ENCODE measurements around the gene SYNE2.

Gene SYNE2

GRCh38 chr14:64114166-64114565, 261.4 kb downstream of the SYNE2 start:
- DNase-seq (ENCODE audit: low read depth in 1 of 2, low spot score in 1 of 2) = peak; percentile 2 to 8
- TF ChIP-seq POLR2AphosphoS5 (IDR thresholded peaks at IDR 0.05; ENCODE audit: low read depth) (no peak), REST (IDR thresholded peaks at IDR 0.05; ENCODE audit: insufficient replicate concordance, low read depth) (no peak), SPI1 (IDR thresholded peaks at IDR 0.05; ENCODE audit: borderline replicate concordance, low read depth) (no peak), CTCF (IDR thresholded peaks at IDR 0.05; ENCODE audit: insufficient read depth, low read length) (no peak), GABPA (IDR thresholded peaks at IDR 0.05; ENCODE audit: low read depth) (no peak)
- Histone ChIP-seq H3K4me3 (replicated peaks; ENCODE audit: insufficient read depth, low read length) (no peak overlapping the region), H3K27ac (replicated peaks) (no peak overlapping the region), H3K27me3 (ENCODE audit: insufficient read depth, poor library complexity, severe bottlenecking) (no peaks in the 10 kb centered on the region)

- H3K27me3 ChIP-seq (ENCODE audit: insufficient read depth, poor library complexity, severe bottlenecking) = no peaks in the 10 kb centered on the region
- DNase-seq (ENCODE audit: low read depth in 1 of 2, low spot score in 1 of 2) = no peak
- no peak overlapping the region for H3K4me3 ChIP-seq (replicated peaks; ENCODE audit: insufficient read depth, low read length)
- no peak for TF ChIP-seq CTCF (IDR thresholded peaks at IDR 0.05; ENCODE audit: insufficient read depth, low read length)
- no peak for TF ChIP-seq POLR2AphosphoS5 (IDR thresholded peaks at IDR 0.05; ENCODE audit: low read depth)
- TF ChIP-seq REST (IDR thresholded peaks at IDR 0.05; ENCODE audit: insufficient replicate concordance, low read depth) = no peak
- TF ChIP-seq SPI1 (IDR thresholded peaks at IDR 0.05; ENCODE audit: borderline replicate concordance, low read depth) = no peak
- TF ChIP-seq GABPA (IDR thresholded peaks at IDR 0.05; ENCODE audit: low read depth) = no peak
- no peak overlapping the region for H3K27ac ChIP-seq (replicated peaks)
These were observed 262.0 kb downstream of the SYNE2 start for GRCh38 chr14:64114796-64115195.

- no peak for DNase-seq (ENCODE audit: low read depth in 1 of 2, low spot score in 1 of 2)
- no peak overlapping the region for H3K27ac ChIP-seq (replicated peaks)
These were observed 262.6 kb downstream of the SYNE2 start for GRCh38 chr14:64115401-64115800.

More at GRCh38 chr14:64115401-64115800, 262.6 kb downstream of the SYNE2 start:
- TF ChIP-seq GABPA (IDR thresholded peaks at IDR 0.05; ENCODE audit: low read depth) (no peak), REST (IDR thresholded peaks at IDR 0.05; ENCODE audit: insufficient replicate concordance, low read depth) (no peak), POLR2AphosphoS5 (IDR thresholded peaks at IDR 0.05; ENCODE audit: low read depth) (no peak), CTCF (IDR thresholded peaks at IDR 0.05; ENCODE audit: insufficient read depth, low read length) (no peak), SPI1 (IDR thresholded peaks at IDR 0.05; ENCODE audit: borderline replicate concordance, low read depth) (no peak)
- H3K4me3 ChIP-seq (replicated peaks; ENCODE audit: insufficient read depth, low read length) = no peak overlapping the region
- H3K27me3 ChIP-seq (ENCODE audit: insufficient read depth, poor library complexity, severe bottlenecking) = no peaks in the 10 kb centered on the region

Data from HL-60 (cell line).